Smooth muscle cell (in vitro differentiated cells): ENCODE measurements around the gene NUCB1. TPM values are rescaled to one million over a fixed set of nuclear protein-coding genes. Genes with fewer than 3 reads are reported as not detected.
A peak's percentile ranks its signal among the peaks of the same experiment; 100 is the strongest.

ENCODE experiments used
- DNase-seq: peaks from one replicate; lab custom pipeline; 2025; ENCODE audit not compliant: unreplicated experiment; lab: John Stamatoyannopoulos, UW
- H2AFZ ChIP-seq: fragments of 200-600 bp; sonication (generic); 2 replicates; pipeline ENCODE4 v1.6.0; 2016; ENCODE audit warnings: antibody characterized with exemption, low read depth, mild to moderate bottlenecking
- H3F3A ChIP-seq: fragments of 200-600 bp; sonication (generic); 2 replicates; pipeline ENCODE4 v1.6.0; 2017; ENCODE audit warnings: antibody characterized with exemption, low read depth
- H3K27ac ChIP-seq: fragments of 200-600 bp; sonication (generic); 2 replicates; pipeline ENCODE4 v1.5.1; 2016; ENCODE audit warnings: low read depth, mild to moderate bottlenecking
- H3K27me3 ChIP-seq: fragments of 200-600 bp; sonication (generic); 2 replicates; pipeline ENCODE4 v1.6.1; 2016; ENCODE audit warnings: low read depth, mild to moderate bottlenecking
- H3K36me3 ChIP-seq: fragments of 200-600 bp; sonication (generic); 2 replicates; pipeline ENCODE4 v1.5.1; 2016; ENCODE audit warnings: low read depth
- H3K4me1 ChIP-seq: fragments of 200-600 bp; sonication (generic); 2 replicates; pipeline ENCODE4 v1.5.1; 2016; ENCODE audit warnings: low read depth
- H3K4me2 ChIP-seq: fragments of 200-600 bp; sonication (generic); 2 replicates; pipeline ENCODE4 v1.6.0; 2016; ENCODE audit warnings: mild to moderate bottlenecking
- H3K4me3 ChIP-seq: fragments of 200-600 bp; sonication (generic); 2 replicates; pipeline ENCODE4 v1.5.1; 2016; ENCODE audit warnings: mild to moderate bottlenecking
- H3K79me2 ChIP-seq: fragments of 200-600 bp; sonication (generic); 2 replicates; pipeline ENCODE4 v1.6.0; 2016; ENCODE audit warnings: low read depth, mild to moderate bottlenecking
- H3K9ac ChIP-seq: fragments of 200-600 bp; sonication (generic); 2 replicates; pipeline ENCODE4 v1.6.0; 2016; ENCODE audit warnings: low read depth
- H3K9me3 ChIP-seq: fragments of 200-600 bp; sonication (generic); replicated peaks from 2 replicates; pipeline ENCODE4 v1.5.1; 2016; ENCODE audit warnings: low read depth
- H4K20me1 ChIP-seq: fragments of 200-600 bp; sonication (generic); 2 replicates; pipeline ENCODE4 v1.6.0; 2016; ENCODE audit warnings: low read depth
- WGBS: methylation state at CpG from one replicate; pipeline ENCODE4 v1.1.7; 2016; ENCODE audit warnings: low lambda C conversion rate; 5-methylcytosine and 5-hydroxymethylcytosine counted together
- polyA plus RNA-seq: library from polyadenylated mRNA; unstranded; fragments of >200 nt; fragmentation: Nextera tagmentation; extraction: Ambion mirVana; gene quantifications from 2 replicates; pipeline ENCODE4 v1.2.1, GENCODE V29; 2016
- small RNA-seq: library from RNA; depleted of rRNA; stranded (forward); fragments of <200 nt; gene quantifications from one replicate; pipeline ENCODE3, GENCODE V24; 2014
- total RNA-seq: library from RNA; depleted of rRNA; stranded (reverse); fragments of >200 nt; gene quantifications from 2 replicates; pipeline ENCODE4 v1.2.3, GENCODE V29; 2014
- TF ChIP-seq, protein P1 (sequence below): fragments of 200-600 bp; sonication (generic); IDR thresholded peaks from 2 replicates; pipeline ENCODE4 v1.5.1; 2017; ENCODE audit warnings: borderline replicate concordance, mild to moderate bottlenecking, antibody characterized with exemption; ENCODE audit not compliant: insufficient read depth, poor library complexity, severe bottlenecking

The NUCB1 gene
- total and polyA plus RNA-seq, 2 experiments from 2014 or later: 146 to 329 TPM

DNA sequence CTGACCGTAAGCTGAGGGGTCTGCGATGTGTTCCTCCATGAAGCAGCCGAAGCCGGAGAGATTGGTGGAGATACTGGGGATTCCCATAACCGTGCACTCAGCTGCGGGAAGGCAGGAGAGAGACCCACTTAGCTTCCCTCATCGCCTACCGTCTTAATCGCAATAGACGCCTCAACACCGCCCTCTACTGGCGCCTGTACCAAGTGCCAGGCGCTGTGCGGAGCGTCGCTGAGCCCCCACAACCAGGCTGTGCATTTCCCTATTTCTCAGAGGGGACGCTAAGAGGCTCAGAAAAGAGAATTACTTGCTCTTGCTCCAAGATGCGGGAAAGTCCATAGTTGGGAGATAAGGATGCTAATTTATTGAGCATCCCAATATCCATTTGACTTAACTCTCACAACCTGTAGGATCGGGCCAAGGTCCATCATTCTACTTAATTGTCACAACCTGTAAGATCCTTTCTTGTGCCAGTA, 70.8 kb downstream of the NUCB1 start:
- H3K9me3 ChIP-seq: no peaks in the 10 kb centered on the region
- H4K20me1 ChIP-seq: peaks cover 48% of the 10 kb centered on the region
- TF ChIP-seq, protein P1, sequence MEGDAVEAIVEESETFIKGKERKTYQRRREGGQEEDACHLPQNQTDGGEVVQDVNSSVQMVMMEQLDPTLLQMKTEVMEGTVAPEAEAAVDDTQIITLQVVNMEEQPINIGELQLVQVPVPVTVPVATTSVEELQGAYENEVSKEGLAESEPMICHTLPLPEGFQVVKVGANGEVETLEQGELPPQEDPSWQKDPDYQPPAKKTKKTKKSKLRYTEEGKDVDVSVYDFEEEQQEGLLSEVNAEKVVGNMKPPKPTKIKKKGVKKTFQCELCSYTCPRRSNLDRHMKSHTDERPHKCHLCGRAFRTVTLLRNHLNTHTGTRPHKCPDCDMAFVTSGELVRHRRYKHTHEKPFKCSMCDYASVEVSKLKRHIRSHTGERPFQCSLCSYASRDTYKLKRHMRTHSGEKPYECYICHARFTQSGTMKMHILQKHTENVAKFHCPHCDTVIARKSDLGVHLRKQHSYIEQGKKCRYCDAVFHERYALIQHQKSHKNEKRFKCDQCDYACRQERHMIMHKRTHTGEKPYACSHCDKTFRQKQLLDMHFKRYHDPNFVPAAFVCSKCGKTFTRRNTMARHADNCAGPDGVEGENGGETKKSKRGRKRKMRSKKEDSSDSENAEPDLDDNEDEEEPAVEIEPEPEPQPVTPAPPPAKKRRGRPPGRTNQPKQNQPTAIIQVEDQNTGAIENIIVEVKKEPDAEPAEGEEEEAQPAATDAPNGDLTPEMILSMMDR: peak; percentile 90
- H3F3A ChIP-seq: peaks cover 33% of the 10 kb centered on the region
- no peaks in the 10 kb centered on the region for H3K27me3 ChIP-seq
- no peak overlapping the region for H3K4me3 ChIP-seq
- H3K4me1 ChIP-seq: peaks cover 8% of the 10 kb centered on the region
- no peak overlapping the region for H3K4me2 ChIP-seq
- H3K9ac ChIP-seq: no peak overlapping the region
- H2AFZ ChIP-seq: no peak overlapping the region
- H3K27ac ChIP-seq: no peak overlapping the region
- 26% methylated on average over 19 of the region's 19 CpGs for WGBS
- DNase-seq: peak; percentile 60
- H3K79me2 ChIP-seq: peaks cover 9% of the 10 kb centered on the region
- H3K36me3 ChIP-seq: no peaks in the 10 kb centered on the region

Small RNAs within 50 kb of the gene (small RNA-seq; reads per million reads assigned to genes)
- 0.18 reads per million for gene AC026803.1

Other genes with a start within 250 kb of the NUCB1 start
- gene NTN5, start 227.3 kb upstream of the NUCB1 start, total RNA-seq: not detected in 2 replicates
- gene NTN5, start 227.3 kb upstream of the NUCB1 start, polyA plus RNA-seq: 0.22 TPM in 1 of 2 replicates, not detected in the other
- gene FUT2, start 204.3 kb upstream of the NUCB1 start, total RNA-seq: 0.27 and 1.1 TPM in 2 replicates
- 0.18 and 0.54 TPM in 2 replicates for gene FUT2, start 204.3 kb upstream of the NUCB1 start, polyA plus RNA-seq
- gene MAMSTR, start 180.6 kb upstream of the NUCB1 start, total RNA-seq: 0.22 and 0.58 TPM in 2 replicates
- 3.2 and 3.9 TPM in 2 replicates for gene MAMSTR, start 180.6 kb upstream of the NUCB1 start, polyA plus RNA-seq
- gene RASIP1, start 159.7 kb upstream of the NUCB1 start, total RNA-seq: 0.27 and 0.81 TPM in 2 replicates
- 2.7 and 3.5 TPM in 2 replicates for gene RASIP1, start 159.7 kb upstream of the NUCB1 start, polyA plus RNA-seq
- gene IZUMO1, start 153.4 kb upstream of the NUCB1 start, total RNA-seq: 0.45 TPM in 1 of 2 replicates, not detected in the other
- not detected in 2 replicates for gene IZUMO1, start 153.4 kb upstream of the NUCB1 start, polyA plus RNA-seq
- 0.58 TPM in 2 replicates for gene FUT1, start 147.7 kb upstream of the NUCB1 start, total RNA-seq
- gene FUT1, start 147.7 kb upstream of the NUCB1 start, polyA plus RNA-seq: 0.51 and 1.8 TPM in 2 replicates
- gene FGF21, start 144.8 kb upstream of the NUCB1 start, total RNA-seq: not detected in 2 replicates
- gene FGF21, start 144.8 kb upstream of the NUCB1 start, polyA plus RNA-seq: not detected in 2 replicates
- 11.8 and 24.9 TPM in 2 replicates for gene BCAT2, start 89.3 kb upstream of the NUCB1 start, total RNA-seq
- gene BCAT2, start 89.3 kb upstream of the NUCB1 start, polyA plus RNA-seq: 30.9 and 45.4 TPM in 2 replicates
- gene HSD17B14, start 63.8 kb upstream of the NUCB1 start, total RNA-seq: 14.8 and 19.3 TPM in 2 replicates
- gene HSD17B14, start 63.8 kb upstream of the NUCB1 start, polyA plus RNA-seq: 16.4 and 16.9 TPM in 2 replicates
- 2.6 and 4.4 TPM in 2 replicates for gene PLEKHA4, start 31.7 kb upstream of the NUCB1 start, total RNA-seq
- gene PLEKHA4, start 31.7 kb upstream of the NUCB1 start, polyA plus RNA-seq: 32.6 and 39.2 TPM in 2 replicates
- 88.5 and 99.3 TPM in 2 replicates for gene PPP1R15A, start 27.9 kb upstream of the NUCB1 start, total RNA-seq
- gene PPP1R15A, start 27.9 kb upstream of the NUCB1 start, polyA plus RNA-seq: 339 and 357 TPM in 2 replicates
- 0.18 TPM in 1 of 2 replicates, not detected in the other for gene TULP2, start 1.6 kb upstream of the NUCB1 start, total RNA-seq
- gene TULP2, start 1.6 kb upstream of the NUCB1 start, polyA plus RNA-seq: 1.2 and 1.8 TPM in 2 replicates
- gene DHDH, start 33.4 kb downstream of the NUCB1 start, total RNA-seq: 0.27 TPM in 1 of 2 replicates, not detected in the other
- 0.87 and 1.0 TPM in 2 replicates for gene DHDH, start 33.4 kb downstream of the NUCB1 start, polyA plus RNA-seq
- 42.8 and 124 TPM in 2 replicates for gene BAX, start 54.6 kb downstream of the NUCB1 start, total RNA-seq
- gene BAX, start 54.6 kb downstream of the NUCB1 start, polyA plus RNA-seq: 153 and 185 TPM in 2 replicates
- gene FTL, start 65.0 kb downstream of the NUCB1 start, total RNA-seq: 5,371 and 5,904 TPM in 2 replicates
- 11,768 and 12,053 TPM in 2 replicates for gene FTL, start 65.0 kb downstream of the NUCB1 start, polyA plus RNA-seq
- 40.8 and 58.1 TPM in 2 replicates for gene GYS1, start 93.0 kb downstream of the NUCB1 start, total RNA-seq
- 75.2 and 82.6 TPM in 2 replicates for gene GYS1, start 93.0 kb downstream of the NUCB1 start, polyA plus RNA-seq
- gene RUVBL2, start 93.6 kb downstream of the NUCB1 start, total RNA-seq: 74.3 and 89.4 TPM in 2 replicates
- gene RUVBL2, start 93.6 kb downstream of the NUCB1 start, polyA plus RNA-seq: 117 and 123 TPM in 2 replicates
- gene LHB, start 116.8 kb downstream of the NUCB1 start, total RNA-seq: not detected in 2 replicates
- gene LHB, start 116.8 kb downstream of the NUCB1 start, polyA plus RNA-seq: 0.39 TPM in 1 of 2 replicates, not detected in the other
- gene CGB3, start 124.0 kb downstream of the NUCB1 start, total RNA-seq: not detected in 2 replicates
- gene CGB3, start 124.0 kb downstream of the NUCB1 start, polyA plus RNA-seq: 0.45 and 1.8 TPM in 2 replicates
- gene CGB2, start 131.6 kb downstream of the NUCB1 start, total RNA-seq: 2.3 TPM in 1 of 2 replicates, not detected in the other
- 1.3 TPM in 1 of 2 replicates, not detected in the other for gene CGB2, start 131.6 kb downstream of the NUCB1 start, polyA plus RNA-seq
- gene CGB1, start 136.6 kb downstream of the NUCB1 start, total RNA-seq: not detected in 2 replicates
- gene CGB1, start 136.6 kb downstream of the NUCB1 start, polyA plus RNA-seq: not detected in 2 replicates
- 2.5 TPM in 1 of 2 replicates, not detected in the other for gene CGB5, start 143.5 kb downstream of the NUCB1 start, total RNA-seq
- 2.0 and 3.4 TPM in 2 replicates for gene CGB5, start 143.5 kb downstream of the NUCB1 start, polyA plus RNA-seq
- not detected in 2 replicates for gene CGB8, start 148.8 kb downstream of the NUCB1 start, total RNA-seq
- gene CGB8, start 148.8 kb downstream of the NUCB1 start, polyA plus RNA-seq: 1.0 and 7.4 TPM in 2 replicates
- 1.3 and 2.0 TPM in 2 replicates for gene CGB7, start 157.4 kb downstream of the NUCB1 start, total RNA-seq
- gene CGB7, start 157.4 kb downstream of the NUCB1 start, polyA plus RNA-seq: 2.5 and 7.6 TPM in 2 replicates
- gene NTF4, start 164.5 kb downstream of the NUCB1 start, total RNA-seq: 1.2 and 1.8 TPM in 2 replicates
- 1.4 and 7.8 TPM in 2 replicates for gene NTF4, start 164.5 kb downstream of the NUCB1 start, polyA plus RNA-seq
- not detected in 2 replicates for gene KCNA7, start 172.4 kb downstream of the NUCB1 start, total RNA-seq
- gene KCNA7, start 172.4 kb downstream of the NUCB1 start, polyA plus RNA-seq: 0.08 and 0.18 TPM in 2 replicates
- gene SNRNP70, start 185.1 kb downstream of the NUCB1 start, total RNA-seq: 164 and 200 TPM in 2 replicates
- gene SNRNP70, start 185.1 kb downstream of the NUCB1 start, polyA plus RNA-seq: 206 and 216 TPM in 2 replicates
- gene LIN7B, start 214.1 kb downstream of the NUCB1 start, total RNA-seq: 11.7 and 16.5 TPM in 2 replicates
- gene LIN7B, start 214.1 kb downstream of the NUCB1 start, polyA plus RNA-seq: 24.7 and 30.7 TPM in 2 replicates
- gene C19orf73, start 218.8 kb downstream of the NUCB1 start, total RNA-seq: 0.54 and 2.9 TPM in 2 replicates
- gene C19orf73, start 218.8 kb downstream of the NUCB1 start, polyA plus RNA-seq: 0.74 and 1.7 TPM in 2 replicates
- 3.2 and 10.9 TPM in 2 replicates for gene PPFIA3, start 219.2 kb downstream of the NUCB1 start, total RNA-seq
- 16.3 and 20.3 TPM in 2 replicates for gene PPFIA3, start 219.2 kb downstream of the NUCB1 start, polyA plus RNA-seq